GM12875 (cell line): ENCODE measurements around the gene INHBC.

Source experiments
- H3K4me3 ChIP-seq: one replicate; pipeline ENCODE4 v1.5.1; 2011; ENCODE audit warnings: low read depth, low read length, control low read depth
- TF ChIP-seq, protein P1 (sequence below): IDR thresholded peaks from 2 replicates; pipeline ENCODE4 v1.5.1; 2011; ENCODE audit warnings: low read depth, mild to moderate bottlenecking, control low read depth, inconsistent platforms, low read length, moderate library complexity, borderline replicate concordance; ENCODE audit not compliant: insufficient read depth

INHBC gene

DNA sequence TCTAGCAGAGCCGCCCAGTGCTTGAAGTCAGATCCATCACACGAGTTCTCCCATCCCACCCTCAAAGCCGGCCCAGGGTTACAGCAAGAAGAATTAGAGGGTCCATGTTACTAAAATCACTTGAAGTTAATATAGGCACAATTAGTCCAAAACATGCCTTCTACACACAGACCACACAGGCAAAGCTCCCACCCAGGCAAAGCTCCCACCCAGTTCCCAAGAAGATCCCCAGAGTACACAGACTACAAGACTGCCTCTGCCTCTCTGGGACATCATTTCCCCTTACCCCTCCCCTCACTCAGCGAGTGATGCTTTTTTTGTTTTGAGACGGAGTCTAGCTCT is 28.3 kb downstream of the INHBC start:
- H3K4me3 ChIP-seq = no peak overlapping the region
- TF ChIP-seq, protein P1, sequence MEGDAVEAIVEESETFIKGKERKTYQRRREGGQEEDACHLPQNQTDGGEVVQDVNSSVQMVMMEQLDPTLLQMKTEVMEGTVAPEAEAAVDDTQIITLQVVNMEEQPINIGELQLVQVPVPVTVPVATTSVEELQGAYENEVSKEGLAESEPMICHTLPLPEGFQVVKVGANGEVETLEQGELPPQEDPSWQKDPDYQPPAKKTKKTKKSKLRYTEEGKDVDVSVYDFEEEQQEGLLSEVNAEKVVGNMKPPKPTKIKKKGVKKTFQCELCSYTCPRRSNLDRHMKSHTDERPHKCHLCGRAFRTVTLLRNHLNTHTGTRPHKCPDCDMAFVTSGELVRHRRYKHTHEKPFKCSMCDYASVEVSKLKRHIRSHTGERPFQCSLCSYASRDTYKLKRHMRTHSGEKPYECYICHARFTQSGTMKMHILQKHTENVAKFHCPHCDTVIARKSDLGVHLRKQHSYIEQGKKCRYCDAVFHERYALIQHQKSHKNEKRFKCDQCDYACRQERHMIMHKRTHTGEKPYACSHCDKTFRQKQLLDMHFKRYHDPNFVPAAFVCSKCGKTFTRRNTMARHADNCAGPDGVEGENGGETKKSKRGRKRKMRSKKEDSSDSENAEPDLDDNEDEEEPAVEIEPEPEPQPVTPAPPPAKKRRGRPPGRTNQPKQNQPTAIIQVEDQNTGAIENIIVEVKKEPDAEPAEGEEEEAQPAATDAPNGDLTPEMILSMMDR = no peak

DNA sequence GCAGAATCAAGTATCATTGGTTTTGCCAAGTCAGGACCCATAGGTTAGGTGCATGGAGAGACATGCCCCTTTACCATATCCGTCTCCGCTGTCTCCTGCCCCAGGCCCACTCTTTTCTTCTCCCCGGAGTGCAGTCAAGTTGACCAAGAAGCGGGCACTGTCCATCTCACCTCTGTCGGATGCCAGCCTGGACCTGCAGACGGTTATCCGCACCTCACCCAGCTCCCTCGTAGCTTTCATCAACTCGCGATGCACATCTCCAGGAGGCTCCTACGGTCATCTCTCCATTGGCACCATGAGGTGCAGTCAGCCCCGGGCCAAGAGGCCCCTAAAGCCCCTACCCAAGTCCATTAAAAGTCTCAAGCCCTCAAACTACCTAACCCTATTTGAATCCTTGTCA is 30.0 kb downstream of the INHBC start:
- TF ChIP-seq, protein P1 = no peak

DNA sequence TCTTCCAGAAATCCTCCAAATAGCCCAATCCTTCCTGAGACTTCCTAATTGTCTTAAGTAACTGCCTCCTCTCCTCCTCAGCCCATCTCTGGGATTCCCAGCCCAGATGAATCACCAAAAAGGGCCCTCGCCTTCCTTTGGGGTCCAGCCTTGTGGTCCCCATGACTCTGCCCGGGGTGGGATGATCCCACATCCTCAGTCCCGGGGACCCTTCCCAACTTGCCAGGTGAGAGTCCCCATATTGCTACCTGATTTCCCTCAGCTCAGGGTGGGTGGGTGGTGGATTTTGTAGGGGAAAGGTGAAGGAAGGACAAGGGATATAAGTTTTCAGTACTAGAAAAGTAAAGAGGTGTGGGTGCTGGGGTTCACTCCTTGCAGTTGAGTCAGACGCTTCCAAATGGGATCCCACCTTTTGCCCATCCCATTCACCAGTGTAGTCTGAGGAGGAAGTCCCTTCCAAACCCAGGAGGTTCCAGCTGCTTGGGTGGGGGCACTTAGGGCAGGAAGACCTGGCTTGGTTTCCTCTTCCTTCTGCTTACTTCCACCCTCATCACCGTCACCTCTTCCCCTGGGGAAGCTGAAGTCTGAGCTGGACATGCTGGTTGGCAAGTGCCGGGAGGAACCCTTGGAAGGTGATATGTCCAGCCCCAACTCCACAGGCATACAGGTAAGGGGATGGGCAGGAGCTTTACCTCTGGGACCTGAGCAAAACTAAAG is 30.6 kb downstream of the INHBC start:
- TF ChIP-seq, protein P1 = no peak
- no peak overlapping the region for H3K4me3 ChIP-seq

More for the DNA sequence above, 30.0 kb downstream of the INHBC start:
- no peak overlapping the region for H3K4me3 ChIP-seq

DNA sequence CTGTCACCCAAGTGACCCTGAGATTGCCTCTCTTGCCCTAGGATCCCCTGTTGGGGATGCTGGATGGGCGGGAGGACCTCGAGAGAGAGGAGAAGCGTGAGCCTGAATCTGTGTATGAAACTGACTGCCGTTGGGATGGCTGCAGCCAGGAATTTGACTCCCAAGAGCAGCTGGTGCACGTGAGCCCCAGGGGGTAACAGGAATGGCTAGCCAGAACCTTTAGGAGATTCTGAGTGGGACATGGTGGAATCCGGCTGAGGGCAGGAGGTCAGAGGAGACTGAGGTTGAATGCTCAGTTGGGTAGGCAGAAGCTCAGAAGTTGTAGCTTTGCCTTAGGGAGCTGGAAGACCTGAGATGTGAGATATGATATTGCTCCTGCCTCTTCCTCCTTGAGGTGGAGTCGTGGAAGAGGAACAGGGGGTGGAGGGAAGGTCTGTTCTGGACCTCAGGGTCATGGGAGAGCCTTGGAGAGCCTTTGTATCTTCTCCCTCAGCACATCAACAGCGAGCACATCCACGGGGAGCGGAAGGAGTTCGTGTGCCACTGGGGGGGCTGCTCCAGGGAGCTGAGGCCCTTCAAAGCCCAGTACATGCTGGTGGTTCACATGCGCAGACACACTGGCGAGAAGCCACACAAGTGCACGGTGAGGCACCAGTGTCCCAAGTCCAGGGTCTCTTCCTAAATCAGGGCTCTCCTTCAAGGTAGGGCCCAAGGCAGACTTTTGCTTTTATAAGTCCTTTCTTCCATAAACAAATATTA is 31.3 kb downstream of the INHBC start:
- TF ChIP-seq, protein P1 = no peak
- no peak overlapping the region for H3K4me3 ChIP-seq

DNA sequence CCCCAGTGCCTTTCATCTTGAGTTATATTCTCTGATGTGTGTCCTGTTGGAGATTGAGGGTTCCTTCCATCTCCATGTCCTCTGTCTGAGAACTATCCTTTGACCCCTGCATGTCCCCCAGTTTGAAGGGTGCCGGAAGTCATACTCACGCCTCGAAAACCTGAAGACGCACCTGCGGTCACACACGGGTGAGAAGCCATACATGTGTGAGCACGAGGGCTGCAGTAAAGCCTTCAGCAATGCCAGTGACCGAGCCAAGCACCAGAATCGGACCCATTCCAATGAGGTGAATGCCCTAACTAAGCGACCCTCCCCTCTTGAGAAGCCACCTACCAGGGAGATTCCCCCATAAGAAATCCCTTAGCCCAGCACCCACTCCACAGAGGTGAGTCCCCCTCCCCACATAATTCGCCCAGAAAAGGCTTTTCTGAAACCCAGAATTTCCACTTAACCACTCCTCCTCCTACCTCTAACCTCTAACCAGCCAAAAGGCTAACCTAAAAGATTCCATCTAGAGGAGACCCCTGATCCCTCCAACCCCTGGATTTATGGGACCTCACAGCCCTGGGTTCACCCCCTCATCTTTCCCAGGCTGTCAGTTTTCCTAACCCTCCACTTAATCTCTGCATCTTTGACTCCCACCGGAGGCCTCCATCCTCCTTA is 32.8 kb downstream of the INHBC start:
- no peak overlapping the region for H3K4me3 ChIP-seq
- TF ChIP-seq, protein P1 = no peak

DNA sequence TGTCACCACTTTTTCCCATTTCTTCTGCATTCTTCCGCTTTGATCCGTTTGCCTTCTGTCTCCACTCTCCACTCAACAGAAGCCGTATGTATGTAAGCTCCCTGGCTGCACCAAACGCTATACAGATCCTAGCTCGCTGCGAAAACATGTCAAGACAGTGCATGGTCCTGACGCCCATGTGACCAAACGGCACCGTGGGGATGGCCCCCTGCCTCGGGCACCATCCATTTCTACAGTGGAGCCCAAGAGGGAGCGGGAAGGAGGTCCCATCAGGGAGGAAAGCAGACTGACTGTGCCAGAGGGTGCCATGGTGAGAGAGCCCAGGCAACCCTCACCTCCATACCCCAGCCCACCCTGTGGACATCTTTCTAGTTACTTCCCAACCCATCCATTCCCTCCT is 33.3 kb downstream of the INHBC start:
- H3K4me3 ChIP-seq = no peak overlapping the region
- TF ChIP-seq, protein P1 = no peak
